Measurements from ENCODE around the gene POLR1E.

The POLR1E gene

DNA sequence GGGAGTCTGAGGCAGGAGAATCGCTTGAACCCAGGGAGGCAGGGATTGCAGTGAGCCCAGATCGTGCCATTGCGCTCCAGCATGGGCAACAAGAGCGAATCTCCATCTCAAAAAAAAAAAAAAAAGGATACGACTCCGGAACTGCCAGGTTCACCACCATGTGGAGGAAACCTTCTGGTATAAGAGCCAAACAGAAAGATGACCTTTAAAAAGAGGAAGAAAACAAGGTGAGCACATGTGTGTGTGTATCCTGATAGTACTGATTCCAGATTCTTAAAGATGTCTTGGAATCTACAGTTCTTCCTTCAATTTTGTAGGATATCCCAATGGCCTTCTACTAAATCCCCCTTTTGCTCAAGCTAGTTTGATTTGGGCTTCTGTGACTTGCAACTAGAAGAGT, 56.7 kb downstream of the POLR1E start:
- DNase-seq = no peak

DNA sequence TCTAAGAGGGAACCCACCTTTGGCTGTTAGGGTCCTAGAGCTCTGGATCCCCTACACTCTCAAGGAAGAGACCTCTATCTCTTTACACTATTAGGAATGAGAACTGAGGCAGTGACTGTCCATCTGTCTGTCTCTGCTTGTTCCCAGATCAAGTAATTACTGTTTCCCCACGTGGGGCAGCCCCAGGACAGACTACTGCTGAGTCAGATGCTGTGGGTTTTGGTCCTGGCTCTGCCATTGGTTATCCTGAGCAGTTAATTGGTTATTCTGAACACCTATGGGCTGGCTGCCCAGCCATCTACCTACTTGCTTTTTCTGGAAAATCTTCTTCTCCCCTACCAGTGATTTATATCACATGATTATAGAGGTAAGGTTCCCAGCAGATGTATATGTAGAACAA, 57.1 kb downstream of the POLR1E start:
- DNase-seq = no peak

DNA sequence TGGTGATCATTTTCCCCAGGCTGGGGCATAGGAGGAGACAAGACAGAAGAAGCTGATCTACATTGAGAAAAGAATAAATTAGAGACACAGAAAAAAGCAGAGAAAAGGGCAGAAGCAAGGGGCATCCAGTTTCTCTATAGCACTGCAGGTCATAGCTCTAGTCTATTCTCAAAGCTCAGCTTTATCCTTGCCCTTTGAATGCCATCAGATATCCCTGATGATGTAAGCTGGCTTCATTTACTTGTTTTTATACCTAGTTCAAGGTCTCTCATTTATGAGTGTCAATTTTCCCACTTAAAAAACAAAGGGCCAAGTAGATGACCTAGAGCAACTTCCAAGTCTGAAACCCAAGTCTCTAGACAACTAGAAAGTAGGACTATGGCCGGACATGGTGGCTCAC, 57.7 kb downstream of the POLR1E start:
- DNase-seq = no peak

DNA sequence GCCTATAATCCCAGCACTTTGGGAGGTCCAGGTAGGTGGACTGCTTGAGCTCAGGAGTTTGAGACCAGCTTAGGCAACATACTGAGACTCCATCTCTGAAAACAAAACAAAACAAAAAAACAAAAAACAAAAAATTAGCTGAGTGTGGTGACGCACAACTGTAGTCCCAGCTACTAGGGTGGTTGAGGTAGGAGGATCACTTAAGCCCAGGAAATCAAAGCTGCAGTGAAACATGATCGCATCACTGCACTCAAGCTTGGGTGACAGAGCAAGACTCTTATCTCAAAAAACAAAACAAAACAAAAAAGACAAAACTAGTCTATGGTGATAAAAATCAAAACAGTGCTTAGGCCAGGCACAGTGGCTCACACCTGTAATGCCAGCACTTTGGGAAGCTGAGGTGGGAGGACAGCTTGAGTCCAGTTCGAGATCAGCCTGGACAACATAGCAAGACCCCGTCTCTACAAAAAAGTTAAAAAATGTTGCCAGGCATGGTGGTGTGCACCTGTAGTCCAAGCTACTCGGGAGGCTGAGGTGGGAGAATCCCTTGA, 61.7 kb downstream of the POLR1E start:
- no peak for DNase-seq

DNA sequence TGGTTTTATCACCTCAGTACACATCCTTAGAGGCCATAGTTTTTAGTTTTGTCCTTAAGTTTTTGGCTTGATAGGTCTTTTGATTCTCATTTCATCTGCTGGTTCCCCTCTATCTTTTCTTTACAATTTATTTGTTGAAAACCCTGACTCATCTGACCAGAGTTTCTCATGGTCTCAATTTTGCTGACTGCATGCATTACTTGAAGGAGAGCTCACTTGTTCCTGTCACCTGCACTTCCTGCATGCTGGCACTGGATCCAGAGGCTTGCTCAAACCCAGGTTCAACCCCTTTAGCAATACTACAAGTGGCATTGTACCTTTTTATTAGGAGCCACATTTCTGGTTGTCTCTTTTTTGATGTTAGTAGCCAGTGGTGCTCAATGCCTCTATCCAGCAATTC, 63.8 kb downstream of the POLR1E start:
- no peak for DNase-seq

DNA sequence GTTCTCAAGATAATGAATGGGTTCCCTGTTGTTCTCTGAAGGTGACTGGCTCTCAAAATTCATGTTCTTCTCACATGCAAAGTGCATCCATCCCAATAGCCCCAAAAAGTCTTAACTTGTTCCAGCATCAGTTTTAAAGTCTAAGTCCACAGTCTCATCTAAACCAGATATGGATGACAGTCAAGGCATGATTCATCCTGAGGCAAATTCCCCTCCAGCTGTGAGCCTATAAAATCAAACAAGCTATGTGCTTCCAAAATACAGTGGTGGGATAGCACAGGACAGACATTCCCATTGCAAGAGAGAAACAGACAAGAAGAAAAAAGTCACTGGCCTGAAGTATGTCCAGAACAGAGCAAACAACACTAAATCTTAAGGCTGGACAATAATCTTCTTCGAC, 65.0 kb downstream of the POLR1E start:
- DNase-seq = no peak

DNA sequence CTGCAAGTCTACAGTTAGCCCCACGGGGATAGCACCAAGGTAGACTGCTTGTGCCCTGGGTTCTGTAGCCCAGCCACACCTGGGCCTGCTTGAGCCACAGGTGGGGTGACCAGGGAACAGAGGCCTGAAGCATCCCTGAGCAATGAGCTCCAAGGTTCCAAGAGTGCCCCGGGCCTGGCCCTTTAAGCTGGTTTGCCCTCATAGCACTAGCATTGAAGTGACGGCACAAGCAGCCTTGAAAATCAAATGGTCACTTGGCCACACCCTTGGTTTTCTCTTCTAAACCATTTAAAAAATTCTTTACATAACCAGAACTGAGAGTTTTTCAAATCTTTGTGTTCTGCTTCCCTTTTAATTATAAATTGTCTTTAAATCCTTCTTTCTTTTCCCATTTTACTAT, 65.7 kb downstream of the POLR1E start:
- no peak for DNase-seq

DNA sequence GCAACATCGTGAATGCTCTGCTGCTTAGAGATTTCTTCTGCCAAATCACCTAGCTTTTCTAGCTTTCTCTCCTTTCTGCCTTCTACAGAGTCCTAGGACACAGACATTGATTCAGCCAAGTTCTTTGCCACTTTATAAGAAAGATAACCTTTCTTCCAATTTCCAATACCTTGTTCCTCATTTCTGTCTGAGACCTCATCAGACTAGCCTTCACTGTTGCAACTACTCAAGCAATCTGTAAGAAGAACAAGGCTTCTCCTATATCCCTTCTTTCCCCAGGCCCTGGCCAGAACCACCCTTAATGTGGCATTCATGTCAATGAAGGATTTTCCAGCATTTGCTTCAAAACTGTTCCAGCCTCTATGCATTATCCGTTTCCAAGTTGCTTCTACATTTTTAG, 66.1 kb downstream of the POLR1E start:
- no peak for DNase-seq
